ENCODE results near the gene AVPR1A.
"Not testable (repeated sequence)": the region's sequence is repeated elsewhere in the genome, so short reads cannot be mapped to it uniquely, and the experiment has no call there.

AVPR1A gene

GRCh38 chr12:63150713-63151622 lies at the start of gene AVPR1A:
AVPR1A (minus strand) TSS chr12:63151201; CDS start chr12:63150836, 365 bp downstream.
- no peak for DNase-seq (ENCODE audit: low read depth in 1 of 2, low spot score in 1 of 2)

GRCh38 chr12:63196168-63196567 lies 45.2 kb upstream of the AVPR1A start:
- no peak for DNase-seq (ENCODE audit: low read depth in 1 of 2, low spot score in 1 of 2)

GRCh38 chr12:63179224-63179623 lies 28.2 kb upstream of the AVPR1A start:
- no peak for DNase-seq (ENCODE audit: low read depth in 1 of 2, low spot score in 1 of 2)

GRCh38 chr12:63170321-63170720 lies 19.3 kb upstream of the AVPR1A start:
- DNase-seq (ENCODE audit: low read depth in 1 of 2, low spot score in 1 of 2), result no peak

GRCh38 chr12:63167741-63168140 lies 16.7 kb upstream of the AVPR1A start:
- not testable (repeated sequence) for DNase-seq (ENCODE audit: low read depth in 1 of 2, low spot score in 1 of 2)

GRCh38 chr12:63164911-63165310 lies 13.9 kb upstream of the AVPR1A start:
- no peak for DNase-seq (ENCODE audit: low read depth in 1 of 2, low spot score in 1 of 2)

- DNase-seq (ENCODE audit: low read depth in 1 of 2, low spot score in 1 of 2), result no peak
Measured at GRCh38 chr12:63163541-63163940, 12.5 kb upstream of the AVPR1A start.

- DNase-seq (ENCODE audit: low read depth in 1 of 2, low spot score in 1 of 2), result no peak
Measured at GRCh38 chr12:63155375-63155774, 4.4 kb upstream of the AVPR1A start.

GRCh38 chr12:63154560-63154959 lies 3.6 kb upstream of the AVPR1A start:
- DNase-seq (ENCODE audit: low read depth in 1 of 2, low spot score in 1 of 2), result no peak

- DNase-seq (ENCODE audit: low read depth in 1 of 2, low spot score in 1 of 2), result no peak
Measured at GRCh38 chr12:63152321-63152700, 1.3 kb upstream of the AVPR1A start.

- no peak for DNase-seq (ENCODE audit: low read depth in 1 of 2, low spot score in 1 of 2)
Measured at GRCh38 chr12:63151623-63152320, 771 bp upstream of the AVPR1A start.

- DNase-seq (ENCODE audit: low read depth in 1 of 2, low spot score in 1 of 2), result no peak
Measured at GRCh38 chr12:63149909-63150712, 890 bp downstream of the AVPR1A start.

- no peak for DNase-seq (ENCODE audit: low read depth in 1 of 2, low spot score in 1 of 2)
Measured at GRCh38 chr12:63144556-63144955, 6.4 kb downstream of the AVPR1A start.

- DNase-seq (ENCODE audit: low read depth in 1 of 2, low spot score in 1 of 2), result no peak
Measured at GRCh38 chr12:63138488-63138887, 12.5 kb downstream of the AVPR1A start.

GRCh38 chr12:63133981-63134380 lies 17.0 kb downstream of the AVPR1A start:
- no peak for DNase-seq (ENCODE audit: low read depth in 1 of 2, low spot score in 1 of 2)

GRCh38 chr12:63132201-63132600 lies 18.8 kb downstream of the AVPR1A start:
- no peak for DNase-seq (ENCODE audit: low read depth in 1 of 2, low spot score in 1 of 2)

- no peak for DNase-seq (ENCODE audit: low read depth in 1 of 2, low spot score in 1 of 2)
Measured at GRCh38 chr12:63129927-63130326, 21.1 kb downstream of the AVPR1A start.

GRCh38 chr12:63124778-63125177 lies 26.2 kb downstream of the AVPR1A start:
- DNase-seq (ENCODE audit: low read depth in 1 of 2, low spot score in 1 of 2), result no peak

- DNase-seq (ENCODE audit: low read depth in 1 of 2, low spot score in 1 of 2), result no peak
Measured at GRCh38 chr12:63103494-63104131, 47.4 kb downstream of the AVPR1A start.

GRCh38 chr12:63101920-63102319 lies 49.1 kb downstream of the AVPR1A start:
- DNase-seq (ENCODE audit: low read depth in 1 of 2, low spot score in 1 of 2), result no peak

- DNase-seq (ENCODE audit: low read depth in 1 of 2, low spot score in 1 of 2), result no peak
Measured at GRCh38 chr12:63098851-63099250, 52.1 kb downstream of the AVPR1A start.
